Mucosa of rectum (tissue), 2 donors: ENCODE results near the gene BMP6.

Experiments
- H3K27ac ChIP-seq, 2 donors: one replicate each; pipeline ENCODE4 v1.7.0; 2013; ENCODE audit warnings: inconsistent platforms in 2 of 2, low read depth in 2 of 2, low read length in 2 of 2
- H3K27me3 ChIP-seq, 2 donors: one replicate each; pipeline ENCODE4 v1.7.0; 2013; ENCODE audit warnings: low read length in 2 of 2; ENCODE audit not compliant: control insufficient read depth in 2 of 2, insufficient read depth in 2 of 2
- H3K36me3 ChIP-seq, 2 donors: one replicate each; pipeline ENCODE4 v1.7.0; 2013; ENCODE audit warnings: low read length in 2 of 2; ENCODE audit not compliant: control insufficient read depth in 2 of 2, insufficient read depth in 2 of 2
- H3K4me1 ChIP-seq, 2 donors: one replicate each; pipeline ENCODE4 v1.7.0; 2013; ENCODE audit warnings: low read length in 2 of 2, mild to moderate bottlenecking in 1 of 2; ENCODE audit not compliant: control insufficient read depth in 2 of 2, insufficient read depth in 2 of 2
- H3K4me3 ChIP-seq, 2 donors: one replicate each; pipeline ENCODE4 v1.7.0; 2013; ENCODE audit warnings: low read length in 2 of 2
- H3K9ac ChIP-seq, 2 donors: one replicate each; pipeline ENCODE4 v1.7.0; 2013; ENCODE audit warnings: low read length in 2 of 2, low read depth in 1 of 2, mild to moderate bottlenecking in 1 of 2
- H3K9me3 ChIP-seq, 2 donors: one replicate each; pipeline ENCODE4 v1.7.0; 2013; ENCODE audit warnings: low read length in 2 of 2; ENCODE audit not compliant: control insufficient read depth in 2 of 2
- donor health status: healthy.
- donor health status: Normal muscosa, but diverticular disease.

BMP6 gene

GRCh38 chr6:7904654-7905319 lies 178.9 kb downstream of the BMP6 start:
- Histone ChIP-seq H3K4me3 (peak overlapping the region; percentile 19 to 33), H3K36me3 (peaks cover 36 to 52% of the 10 kb centered on the region in 2 donors), H3K9me3 (no peaks in the 10 kb centered on the region), H3K4me1 (peaks cover 15% of the 10 kb centered on the region in 2 donors), H3K27ac (peak overlapping the region; percentile 9 to 52), H3K9ac (no peak overlapping the region), H3K27me3 (no peaks in the 10 kb centered on the region)

GRCh38 chr6:7905416-7905815 lies 179.5 kb downstream of the BMP6 start:
- peaks cover 15% of the 10 kb centered on the region in 2 donors for H3K4me1 ChIP-seq
- H3K36me3 ChIP-seq: peaks cover 29 to 47% of the 10 kb centered on the region in 2 donors
- H3K27ac ChIP-seq: peak overlapping the region in 1 of 2 donors; percentile 52
- no peaks in the 10 kb centered on the region for H3K27me3 ChIP-seq
- no peak overlapping the region for H3K9ac ChIP-seq
- peak overlapping the region in 1 of 2 donors; percentile 33 for H3K4me3 ChIP-seq
- no peaks in the 10 kb centered on the region for H3K9me3 ChIP-seq

DNA sequence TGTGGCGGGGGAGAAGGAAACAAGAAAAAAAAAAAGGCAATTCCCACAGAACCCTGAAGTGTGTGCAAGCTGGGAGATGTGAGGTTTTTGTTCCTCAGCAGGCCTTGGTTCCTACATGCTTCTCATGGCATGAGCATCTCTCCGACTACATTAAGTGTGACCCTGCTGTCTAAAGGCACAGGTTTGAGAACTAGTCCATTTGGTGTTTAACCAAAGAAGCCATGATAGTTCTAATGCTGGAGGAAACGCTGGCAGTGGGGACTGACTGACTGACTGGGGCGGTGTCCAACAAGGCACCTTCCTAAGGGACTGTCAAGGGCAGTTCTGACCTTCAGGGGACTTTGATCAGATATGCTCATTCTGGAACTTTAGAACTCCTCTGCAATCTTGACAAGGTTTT lies 180.8 kb downstream of the BMP6 start:
- peaks cover 21 to 35% of the 10 kb centered on the region in 2 donors for H3K36me3 ChIP-seq
- H3K9me3 ChIP-seq: no peaks in the 10 kb centered on the region
- peaks cover 12 to 14% of the 10 kb centered on the region in 2 donors for H3K4me1 ChIP-seq
- H3K9ac ChIP-seq: no peak overlapping the region
- H3K4me3 ChIP-seq: peak overlapping the region in 1 of 2 donors; percentile 49
- peak overlapping the region; percentile 4 to 43 for H3K27ac ChIP-seq
- no peaks in the 10 kb centered on the region for H3K27me3 ChIP-seq

GRCh38 chr6:7907159-7907558 lies 181.3 kb downstream of the BMP6 start:
- H3K9ac ChIP-seq: no peak overlapping the region

GRCh38 chr6:7909323-7910276 lies 183.7 kb downstream of the BMP6 start:
- Histone ChIP-seq H3K27ac (peak overlapping the region; percentile 67 to 75), H3K4me3 (peak overlapping the region; percentile 76 to 78), H3K27me3 (no peaks in the 10 kb centered on the region), H3K9ac (peak overlapping the region; percentile 70 to 73), H3K36me3 (peaks cover under 1 to 7% of the 10 kb centered on the region in 2 donors), H3K9me3 (no peaks in the 10 kb centered on the region), H3K4me1 (peaks cover 12 to 17% of the 10 kb centered on the region in 2 donors)

More at GRCh38 chr6:7907159-7907558, 181.3 kb downstream of the BMP6 start:
- H3K4me1 ChIP-seq: peaks cover 12 to 17% of the 10 kb centered on the region in 2 donors
- no peaks in the 10 kb centered on the region for H3K9me3 ChIP-seq
- peak overlapping the region; percentile 43 to 75 for H3K27ac ChIP-seq
- peak overlapping the region in 1 of 2 donors; percentile 49 for H3K4me3 ChIP-seq
- H3K36me3 ChIP-seq: peaks cover 18 to 31% of the 10 kb centered on the region in 2 donors
- H3K27me3 ChIP-seq: no peaks in the 10 kb centered on the region

- no peaks in the 10 kb centered on the region for H3K9me3 ChIP-seq
- no peaks in the 10 kb centered on the region for H3K27me3 ChIP-seq
- H3K36me3 ChIP-seq: peaks cover 0 to 3% of the 10 kb centered on the region in 2 donors
- peak overlapping the region; percentile 67 to 75 for H3K27ac ChIP-seq
- H3K9ac ChIP-seq: peak overlapping the region; percentile 47 to 67
- peaks cover 12 to 17% of the 10 kb centered on the region in 2 donors for H3K4me1 ChIP-seq
- H3K4me3 ChIP-seq: peak overlapping the region; percentile 67 to 76
Observed at GRCh38 chr6:7910298-7910653, 184.4 kb downstream of the BMP6 start.

DNA sequence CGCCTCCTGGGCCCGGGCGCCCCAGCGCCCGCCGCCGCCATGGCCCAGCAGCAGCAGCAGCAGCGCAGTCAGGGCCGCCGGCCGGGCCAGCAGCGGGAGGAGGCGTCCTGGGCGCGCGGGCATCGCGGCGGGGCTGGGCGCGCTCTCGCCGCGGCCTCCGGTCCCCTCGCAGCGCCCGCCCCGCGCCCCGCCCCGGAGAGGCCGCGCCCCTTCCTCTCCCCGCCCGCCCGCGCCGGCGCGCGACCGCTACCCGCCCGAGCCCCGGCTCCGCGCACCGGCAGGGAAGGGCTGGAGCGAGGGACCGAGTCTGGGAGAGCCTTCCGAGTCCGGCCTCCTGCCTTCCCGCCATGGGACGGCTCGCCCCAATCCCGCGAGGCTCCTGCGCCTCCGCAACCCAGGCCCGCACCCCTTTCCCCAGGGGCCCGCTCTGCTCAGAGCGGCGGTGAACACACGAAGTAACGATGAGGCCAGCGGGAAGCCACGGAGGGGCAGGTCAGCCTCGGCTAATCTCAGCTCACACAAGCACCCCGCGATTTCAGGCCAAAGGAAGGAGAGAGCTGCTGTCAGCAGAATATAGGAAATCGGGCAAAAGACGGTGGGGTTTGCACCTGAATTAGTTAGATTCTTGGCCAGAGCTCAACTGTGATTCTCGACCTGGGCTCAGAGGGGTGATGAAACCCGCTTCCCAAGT lies 184.9 kb downstream of the BMP6 start, which contains the start of gene TXNDC5:
Gene TXNDC5 (minus strand): TSS at position 135 of the 691 bp plus-strand sequence. CDS start 12 bp downstream, at position 123.
- H3K27ac ChIP-seq: peak within 1 kb of the TSS; percentile 81 to 82
- H3K36me3 ChIP-seq: peaks cover 0 to 3% of the 10 kb centered on the region in 2 donors
- peak within 1 kb of the TSS; percentile 76 to 78 for H3K4me3 ChIP-seq
- H3K9me3 ChIP-seq: no peaks in the 10 kb centered on the region
- H3K9ac ChIP-seq: peak within 1 kb of the TSS; percentile 70 to 77
- no peaks in the 10 kb centered on the region for H3K27me3 ChIP-seq
- H3K4me1 ChIP-seq: peaks cover 12 to 17% of the 10 kb centered on the region in 2 donors

DNA sequence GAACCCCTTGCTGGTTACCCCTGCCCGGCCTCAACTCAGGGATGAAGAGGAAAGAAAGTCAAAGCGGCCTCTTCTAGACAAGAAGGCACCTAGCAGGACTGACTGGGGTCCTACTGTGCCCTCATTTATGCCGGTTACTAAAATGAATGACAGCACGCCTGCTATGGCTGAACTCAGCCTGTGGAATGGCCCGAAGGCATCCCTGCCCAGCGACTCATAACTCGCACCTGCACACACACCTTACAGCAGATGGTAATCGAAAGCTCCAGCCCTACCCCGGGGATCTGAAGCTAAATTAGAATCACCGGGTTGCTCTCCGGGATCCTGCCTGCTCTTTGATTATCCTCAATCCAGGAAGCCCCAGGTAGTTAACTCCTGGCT lies 185.4 kb downstream of the BMP6 start:
- Histone ChIP-seq H3K4me1 (peaks cover 12 to 17% of the 10 kb centered on the region in 2 donors), H3K27me3 (no peaks in the 10 kb centered on the region), H3K27ac (peak overlapping the region; percentile 81 to 82), H3K36me3 (peaks cover 0 to 3% of the 10 kb centered on the region in 2 donors), H3K9ac (peak overlapping the region; percentile 26 to 77), H3K9me3 (no peaks in the 10 kb centered on the region), H3K4me3 (peak overlapping the region; percentile 74 to 76)

DNA sequence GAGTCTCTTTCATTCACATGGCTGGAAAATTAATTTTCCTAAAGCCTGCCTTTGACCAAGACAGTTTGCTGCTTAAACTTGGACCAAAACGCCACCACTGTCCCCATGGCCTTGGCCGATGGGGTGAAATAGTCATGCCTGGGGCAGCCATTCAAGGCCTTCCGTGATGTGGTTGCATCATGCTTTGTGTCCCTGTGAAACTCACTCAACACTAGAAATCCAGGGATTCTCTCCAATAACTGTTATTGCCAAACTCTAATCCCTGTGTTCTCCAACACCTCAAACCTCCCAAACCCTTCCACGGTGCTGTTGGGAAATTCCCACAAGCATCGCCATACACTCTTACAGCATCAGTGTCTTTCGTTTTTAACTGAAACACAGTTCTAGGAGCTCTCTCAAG lies 186.1 kb downstream of the BMP6 start:
- peak overlapping the region; percentile 43 to 82 for H3K27ac ChIP-seq
- H3K4me3 ChIP-seq: peak overlapping the region in 1 of 2 donors; percentile 3
- H3K4me1 ChIP-seq: peaks cover 12 to 17% of the 10 kb centered on the region in 2 donors
- H3K27me3 ChIP-seq: no peaks in the 10 kb centered on the region
- H3K9me3 ChIP-seq: no peaks in the 10 kb centered on the region
- no peak overlapping the region for H3K9ac ChIP-seq
- peaks cover 0 to 3% of the 10 kb centered on the region in 2 donors for H3K36me3 ChIP-seq
